ENCODE data around the gene RPS17.

RPS17 gene

GRCh38 chr15:82548700-82549099 lies 8.4 kb upstream of the RPS17 start:
- no peaks in the 10 kb centered on the region for H3K9me3 ChIP-seq (ENCODE audit: insufficient read depth, low read length)
- H3K9ac ChIP-seq (ENCODE audit: insufficient read length, low read depth) = no peak overlapping the region
- no peak for TF ChIP-seq SUZ12 (IDR thresholded peaks at IDR 0.05; ENCODE audit: extremely low read depth, insufficient read depth, insufficient read length)
- TF ChIP-seq YY1 (IDR thresholded peaks at IDR 0.05; ENCODE audit: insufficient read depth, insufficient read length) = no peak
- no peak for TF ChIP-seq ZNF274 (IDR thresholded peaks at IDR 0.05; ENCODE audit: low read depth, low read length)
- no peaks in the 10 kb centered on the region for H3K27me3 ChIP-seq (ENCODE audit: insufficient read depth, insufficient read length)
- DNase-seq (ENCODE audit: low read depth, low spot score) = no peak
- H3K4me1 ChIP-seq (ENCODE audit: insufficient read depth, insufficient read length) = peaks cover 3% of the 10 kb centered on the region
- peaks cover 15% of the 10 kb centered on the region for H3K36me3 ChIP-seq (ENCODE audit: insufficient read depth, insufficient read length, low read length)
- no peak overlapping the region for H3K4me3 ChIP-seq (ENCODE audit: insufficient read length, low read depth)

GRCh38 chr15:82545478-82545877 lies 5.2 kb upstream of the RPS17 start:
- Histone ChIP-seq H3K9ac (ENCODE audit: insufficient read length, low read depth) (no peak overlapping the region), H3K36me3 (ENCODE audit: insufficient read depth, insufficient read length, low read length) (peaks cover 10% of the 10 kb centered on the region)

GRCh38 chr15:82545002-82545401 lies 4.7 kb upstream of the RPS17 start:
- Histone ChIP-seq H3K4me3 (ENCODE audit: insufficient read length, low read depth) (no peak overlapping the region), H3K27me3 (ENCODE audit: insufficient read depth, insufficient read length) (no peaks in the 10 kb centered on the region), H3K9me3 (ENCODE audit: insufficient read depth, low read length) (no peaks in the 10 kb centered on the region), H3K9ac (ENCODE audit: insufficient read length, low read depth) (no peak overlapping the region), H3K36me3 (ENCODE audit: insufficient read depth, insufficient read length, low read length) (peaks cover 10% of the 10 kb centered on the region), H3K4me1 (ENCODE audit: insufficient read depth, insufficient read length) (peaks cover 3% of the 10 kb centered on the region)
- no peak for DNase-seq (ENCODE audit: low read depth, low spot score)
- TF ChIP-seq SUZ12 (IDR thresholded peaks at IDR 0.05; ENCODE audit: extremely low read depth, insufficient read depth, insufficient read length) = no peak
- no peak for TF ChIP-seq YY1 (IDR thresholded peaks at IDR 0.05; ENCODE audit: insufficient read depth, insufficient read length)
- TF ChIP-seq ZNF274 (IDR thresholded peaks at IDR 0.05; ENCODE audit: low read depth, low read length) = no peak

More at GRCh38 chr15:82545478-82545877, 5.2 kb upstream of the RPS17 start:
- no peaks in the 10 kb centered on the region for H3K27me3 ChIP-seq (ENCODE audit: insufficient read depth, insufficient read length)
- H3K4me1 ChIP-seq (ENCODE audit: insufficient read depth, insufficient read length) = peaks cover 3% of the 10 kb centered on the region
- no peak for DNase-seq (ENCODE audit: low read depth, low spot score)
- H3K9me3 ChIP-seq (ENCODE audit: insufficient read depth, low read length) = no peaks in the 10 kb centered on the region
- no peak overlapping the region for H3K4me3 ChIP-seq (ENCODE audit: insufficient read length, low read depth)
- no peak for TF ChIP-seq YY1 (IDR thresholded peaks at IDR 0.05; ENCODE audit: insufficient read depth, insufficient read length)
- TF ChIP-seq SUZ12 (IDR thresholded peaks at IDR 0.05; ENCODE audit: extremely low read depth, insufficient read depth, insufficient read length) = no peak
- TF ChIP-seq ZNF274 (IDR thresholded peaks at IDR 0.05; ENCODE audit: low read depth, low read length) = no peak

GRCh38 chr15:82544431-82544830 lies 4.2 kb upstream of the RPS17 start:
- H3K9ac ChIP-seq (ENCODE audit: insufficient read length, low read depth) = no peak overlapping the region
- H3K9me3 ChIP-seq (ENCODE audit: insufficient read depth, low read length) = no peaks in the 10 kb centered on the region
- DNase-seq (ENCODE audit: low read depth, low spot score) = no peak
- TF ChIP-seq SUZ12 (IDR thresholded peaks at IDR 0.05; ENCODE audit: extremely low read depth, insufficient read depth, insufficient read length) (no peak), YY1 (IDR thresholded peaks at IDR 0.05; ENCODE audit: insufficient read depth, insufficient read length) (no peak), ZNF274 (IDR thresholded peaks at IDR 0.05; ENCODE audit: low read depth, low read length) (no peak)
- H3K4me3 ChIP-seq (ENCODE audit: insufficient read length, low read depth) = no peak overlapping the region
- peaks cover 3% of the 10 kb centered on the region for H3K4me1 ChIP-seq (ENCODE audit: insufficient read depth, insufficient read length)
- H3K36me3 ChIP-seq (ENCODE audit: insufficient read depth, insufficient read length, low read length) = peaks cover 10% of the 10 kb centered on the region
- H3K27me3 ChIP-seq (ENCODE audit: insufficient read depth, insufficient read length) = no peaks in the 10 kb centered on the region

- DNase-seq (ENCODE audit: low read depth, low spot score) = no peak
- H3K4me1 ChIP-seq (ENCODE audit: insufficient read depth, insufficient read length) = peaks cover 3% of the 10 kb centered on the region
- H3K36me3 ChIP-seq (ENCODE audit: insufficient read depth, insufficient read length, low read length) = peaks cover 19% of the 10 kb centered on the region
- H3K27me3 ChIP-seq (ENCODE audit: insufficient read depth, insufficient read length) = no peaks in the 10 kb centered on the region
- H3K4me3 ChIP-seq (ENCODE audit: insufficient read length, low read depth) = no peak overlapping the region
- no peak overlapping the region for H3K9ac ChIP-seq (ENCODE audit: insufficient read length, low read depth)
- no peak for TF ChIP-seq YY1 (IDR thresholded peaks at IDR 0.05; ENCODE audit: insufficient read depth, insufficient read length)
- no peak for TF ChIP-seq SUZ12 (IDR thresholded peaks at IDR 0.05; ENCODE audit: extremely low read depth, insufficient read depth, insufficient read length)
- no peak for TF ChIP-seq ZNF274 (IDR thresholded peaks at IDR 0.05; ENCODE audit: low read depth, low read length)
- no peaks in the 10 kb centered on the region for H3K9me3 ChIP-seq (ENCODE audit: insufficient read depth, low read length)
Measured at GRCh38 chr15:82543160-82543559, 2.9 kb upstream of the RPS17 start.

GRCh38 chr15:82540984-82541431 lies 751 bp upstream of the RPS17 start:
- TF ChIP-seq ZNF274 (IDR thresholded peaks at IDR 0.05; ENCODE audit: low read depth, low read length) (no peak), SUZ12 (IDR thresholded peaks at IDR 0.05; ENCODE audit: extremely low read depth, insufficient read depth, insufficient read length) (no peak), YY1 (IDR thresholded peaks at IDR 0.05; ENCODE audit: insufficient read depth, insufficient read length) (no peak)
- Histone ChIP-seq H3K4me1 (ENCODE audit: insufficient read depth, insufficient read length) (peaks cover 9% of the 10 kb centered on the region), H3K9me3 (ENCODE audit: insufficient read depth, low read length) (no peaks in the 10 kb centered on the region), H3K36me3 (ENCODE audit: insufficient read depth, insufficient read length, low read length) (peaks cover 40% of the 10 kb centered on the region), H3K27me3 (ENCODE audit: insufficient read depth, insufficient read length) (no peaks in the 10 kb centered on the region), H3K9ac (ENCODE audit: insufficient read length, low read depth) (peak overlapping the region; percentile 85), H3K4me3 (ENCODE audit: insufficient read length, low read depth) (peak overlapping the region; percentile 99)
- no peak for DNase-seq (ENCODE audit: low read depth, low spot score)

- H3K4me3 ChIP-seq (ENCODE audit: insufficient read length, low read depth) = peak overlapping the region; percentile 99
- peak overlapping the region; percentile 100 for H3K9ac ChIP-seq (ENCODE audit: insufficient read length, low read depth)
Measured at GRCh38 chr15:82539691-82540054, 584 bp downstream of the RPS17 start.

More at GRCh38 chr15:82539691-82540054, 584 bp downstream of the RPS17 start:
- H3K36me3 ChIP-seq (ENCODE audit: insufficient read depth, insufficient read length, low read length) = peaks cover 49% of the 10 kb centered on the region
- TF ChIP-seq ZNF274 (IDR thresholded peaks at IDR 0.05; ENCODE audit: low read depth, low read length) (no peak), YY1 (IDR thresholded peaks at IDR 0.05; ENCODE audit: insufficient read depth, insufficient read length) (no peak), SUZ12 (IDR thresholded peaks at IDR 0.05; ENCODE audit: extremely low read depth, insufficient read depth, insufficient read length) (no peak)
- DNase-seq (ENCODE audit: low read depth, low spot score) = no peak
- H3K27me3 ChIP-seq (ENCODE audit: insufficient read depth, insufficient read length) = no peaks in the 10 kb centered on the region
- peaks cover 8% of the 10 kb centered on the region for H3K4me1 ChIP-seq (ENCODE audit: insufficient read depth, insufficient read length)
- no peaks in the 10 kb centered on the region for H3K9me3 ChIP-seq (ENCODE audit: insufficient read depth, low read length)

Data from NT2/D1 (cell line).